ENCODE measurements around the gene ZBED4. TPM values are rescaled to one million over a fixed set of nuclear protein-coding genes. Genes with fewer than 3 reads are reported as not detected.

ZBED4 gene
- 13.1 and 14.8 TPM in 2 replicates for total RNA-seq

GRCh38 chr22:49852898-49853894, at the start of gene ZBED4:
Gene ZBED4, plus strand, starts transcription at chr22:49853844. Its CDS starts 29,819 bp downstream, at chr22:49883663.

GRCh38 chr22:49827853-49828598, 25.6 kb upstream of the ZBED4 start, which contains the start of gene BRD1:
Gene BRD1, minus strand, starts transcription at chr22:49827873. Its CDS starts 3,556 bp downstream, at chr22:49824317.

GRCh38 chr22:49917974-49918910, 64.6 kb downstream of the ZBED4 start, which contains the start of the genes ALG12 and CRELD2:
Gene ALG12, minus strand, starts transcription at chr22:49918438. Its CDS starts 4,673 bp downstream, at chr22:49913765.
Gene CRELD2, plus strand, starts transcription at chr22:49918634. Its CDS starts 136 bp downstream, at chr22:49918770.

Small RNA genes lying within 50 kb of the gene (small RNA-seq; reads per million reads assigned to genes)
- not detected for gene AL117328.1
- not detected for gene RF00017

Other genes with a start within 250 kb of the ZBED4 start
- 33.0 and 38.8 TPM in 2 replicates for gene BRD1, start 26.0 kb upstream of the ZBED4 start, total RNA-seq
- 33.4 and 40.4 TPM in 2 replicates for gene ALG12, start 64.6 kb downstream of the ZBED4 start, total RNA-seq
- gene CRELD2, start 64.8 kb downstream of the ZBED4 start, total RNA-seq = 47.6 and 48.7 TPM in 2 replicates
- 30.2 and 35.9 TPM in 2 replicates for gene PIM3, start 106.9 kb downstream of the ZBED4 start, total RNA-seq
- not detected in 2 replicates for gene IL17REL, start 158.9 kb downstream of the ZBED4 start, total RNA-seq
- gene TTLL8, start 204.5 kb downstream of the ZBED4 start, total RNA-seq = not detected in 2 replicates
- under 0.01 TPM in 1 of 2 replicates, not detected in the other for gene MLC1, start 231.6 kb downstream of the ZBED4 start, total RNA-seq
- gene MOV10L1, start 236.2 kb downstream of the ZBED4 start, total RNA-seq = 2.6 TPM in 2 replicates